Measurements from ENCODE around the gene NBPF12.
"Not testable (repeated sequence)": the region's sequence is repeated elsewhere in the genome, so short reads cannot be mapped to it uniquely, and the experiment has no call there.

The NBPF12 gene

GRCh38 chr1:146938242-146938902 lies at the start of gene NBPF12:
TSS of gene NBPF12 (plus strand) at chr1:146938324. CDS start at chr1:146960144, 21,820 bp downstream.
- DNase-seq = peak; percentile 93

- DNase-seq = not testable (repeated sequence)
Observed at GRCh38 chr1:146891355-146891754, 46.8 kb upstream of the NBPF12 start.

- DNase-seq = not testable (repeated sequence)
Observed at GRCh38 chr1:146892331-146892730, 45.8 kb upstream of the NBPF12 start.

- peak; percentile 54 for DNase-seq
Observed at GRCh38 chr1:146907565-146908261, 30.4 kb upstream of the NBPF12 start.

- DNase-seq = not testable (repeated sequence)
Observed at GRCh38 chr1:146912975-146913374, 25.1 kb upstream of the NBPF12 start.

GRCh38 chr1:146920811-146921210 lies 17.3 kb upstream of the NBPF12 start:
- not testable (repeated sequence) for DNase-seq

- DNase-seq = not testable (repeated sequence)
Observed at GRCh38 chr1:146922614-146923013, 15.5 kb upstream of the NBPF12 start.

- not testable (repeated sequence) for DNase-seq
Observed at GRCh38 chr1:146924106-146924505, 14.0 kb upstream of the NBPF12 start.

- DNase-seq = not testable (repeated sequence)
Observed at GRCh38 chr1:146926413-146926812, 11.7 kb upstream of the NBPF12 start.

GRCh38 chr1:146930225-146930624 lies 7.9 kb upstream of the NBPF12 start:
- not testable (repeated sequence) for DNase-seq

GRCh38 chr1:146934390-146935223 lies 3.5 kb upstream of the NBPF12 start:
- DNase-seq = not testable (repeated sequence)

GRCh38 chr1:146937462-146937861 lies 662 bp upstream of the NBPF12 start:
- not testable (repeated sequence) for DNase-seq

- peak; percentile 66 for DNase-seq
Observed at GRCh38 chr1:146938927-146939786, 1.0 kb downstream of the NBPF12 start.

GRCh38 chr1:146940293-146940692 lies 2.2 kb downstream of the NBPF12 start:
- not testable (repeated sequence) for DNase-seq

GRCh38 chr1:146943342-146943886 lies 5.3 kb downstream of the NBPF12 start:
- peak; percentile 56 for DNase-seq

- not testable (repeated sequence) for DNase-seq
Observed at GRCh38 chr1:146948127-146948526, 10.0 kb downstream of the NBPF12 start.

GRCh38 chr1:146964340-146964739 lies 26.2 kb downstream of the NBPF12 start:
- not testable (repeated sequence) for DNase-seq

GRCh38 chr1:146966351-146966750 lies 28.2 kb downstream of the NBPF12 start:
- DNase-seq = peak; percentile 1

- not testable (repeated sequence) for DNase-seq
Observed at GRCh38 chr1:146970656-146971055, 32.5 kb downstream of the NBPF12 start.

GRCh38 chr1:146972681-146973080 lies 34.6 kb downstream of the NBPF12 start:
- not testable (repeated sequence) for DNase-seq

GRCh38 chr1:146985855-146986254 lies 47.7 kb downstream of the NBPF12 start:
- peak; percentile 2 for DNase-seq

GRCh38 chr1:146986450-146986849 lies 48.3 kb downstream of the NBPF12 start:
- DNase-seq = not testable (repeated sequence)

Measured in DMS53 (cell line).